HepG2 (cell line): Measurements from ENCODE around the gene KLHL35. TPM values are rescaled to one million over a fixed set of nuclear protein-coding genes. Genes with fewer than 3 reads are reported as not detected.
A peak's percentile ranks its signal among the peaks of the same experiment; 100 is the strongest.

ENCODE experiments used
- ARID2 ChIP-seq: sonication (generic); formaldehyde crosslinking; IDR thresholded peaks from 2 replicates; pipeline ENCODE4 v1.8.1; 2022; ENCODE audit warnings: mild to moderate bottlenecking, missing genetic modification reagents, borderline replicate concordance
- CCDC6 ChIP-seq: sonication (generic); formaldehyde crosslinking; IDR thresholded peaks from 2 replicates; pipeline ENCODE4 v1.8.1; 2022; ENCODE audit warnings: mild to moderate bottlenecking, missing genetic modification reagents, moderate library complexity
- HNF4A ChIP-seq: sonication (generic); formaldehyde crosslinking; IDR thresholded peaks from 2 replicates; pipeline ENCODE4 v1.4.0; 2020; ENCODE audit warnings: missing genetic modification reagents
- KDM5B ChIP-seq: sonication (generic); formaldehyde crosslinking; IDR thresholded peaks from 2 replicates; pipeline ENCODE4 v1.4.0; 2020; ENCODE audit warnings: missing genetic modification reagents, mild to moderate bottlenecking, borderline replicate concordance
- MED1 ChIP-seq: sonication (generic); formaldehyde crosslinking; IDR thresholded peaks from 2 replicates; pipeline ENCODE4 v1.4.0; 2020; ENCODE audit warnings: missing genetic modification reagents
- NCOA2 ChIP-seq: sonication (generic); formaldehyde crosslinking; IDR thresholded peaks from 2 replicates; pipeline ENCODE4 v1.8.0; 2022; ENCODE audit warnings: inconsistent platforms
- TBX2 ChIP-seq: sonication (generic); formaldehyde crosslinking; IDR thresholded peaks from 2 replicates; pipeline ENCODE4 v1.5.0; 2020; ENCODE audit warnings: missing genetic modification reagents, mild to moderate bottlenecking, borderline replicate concordance
- TRIM24 ChIP-seq: sonication (generic); formaldehyde crosslinking; IDR thresholded peaks from 2 replicates; pipeline ENCODE4 v1.8.0; 2022; ENCODE audit warnings: mild to moderate bottlenecking, missing genetic modification reagents
- ZFP90 ChIP-seq: sonication (generic); formaldehyde crosslinking; IDR thresholded peaks from 2 replicates; pipeline ENCODE4 v1.8.0; 2022; ENCODE audit warnings: missing genetic modification reagents, mild to moderate bottlenecking, inconsistent platforms, borderline replicate concordance
- ZNF749 ChIP-seq: sonication (generic); formaldehyde crosslinking; IDR thresholded peaks from 2 replicates; pipeline ENCODE4 v1.8.0; 2022; ENCODE audit warnings: mild to moderate bottlenecking, missing genetic modification reagents, moderate library complexity, borderline replicate concordance
- polyA plus RNA-seq, 8 experiments: library from polyadenylated mRNA; depleted of rRNA in 3 of 8; stranded (reverse) in 7 of 8; unstranded in 1 of 8; fragments of >200 nt; fragmentation: Illumina TruSeq in 4 of 8; extraction: Trizol in 4 of 8; gene quantifications; 2 replicates each; pipeline versions ENCODE4 v1.2.1 to v1.2.3, GENCODE V29; 2011 to 2016; ENCODE audit warnings: low read depth in 4 of 8, missing spikeins in 1 of 8, mixed read lengths in 1 of 8; ENCODE audit not compliant: insufficient read depth in 1 of 8
- total RNA-seq, 5 experiments: library from RNA; depleted of rRNA; stranded (reverse); fragments of >200 nt; fragmentation: Illumina TruSeq; extraction: Trizol; gene quantifications; 2 replicates each; pipeline ENCODE4 v1.2.3, GENCODE V29; 2016; ENCODE audit warnings: low read depth in 1 of 5
- TF ChIP-seq, protein P1 (sequence below): sonication (generic); formaldehyde crosslinking; IDR thresholded peaks from 2 replicates; pipeline ENCODE4 v1.4.0; 2020; ENCODE audit warnings: missing genetic modification reagents
- TF ChIP-seq, protein P2 (sequence below): fragments of 450-650 bp; IDR thresholded peaks from 2 replicates; pipeline ENCODE4 v1.6.1; 2016
- TF ChIP-seq, protein P3 (sequence below): sonication (generic); formaldehyde crosslinking; IDR thresholded peaks from 2 replicates; pipeline ENCODE4 v1.4.0; 2020; ENCODE audit warnings: missing genetic modification reagents
- TF ChIP-seq, protein P4 (sequence below): sonication (generic); formaldehyde crosslinking; IDR thresholded peaks from 2 replicates; pipeline ENCODE4 v1.4.0; 2020; ENCODE audit warnings: missing genetic modification reagents, mild to moderate bottlenecking, borderline replicate concordance

KLHL35 gene
- total and polyA plus RNA-seq, 2 of the 13 experiments (the other 11 are each of a cell fraction or from before 2014, with no cell fraction given) = not detected

DNA sequence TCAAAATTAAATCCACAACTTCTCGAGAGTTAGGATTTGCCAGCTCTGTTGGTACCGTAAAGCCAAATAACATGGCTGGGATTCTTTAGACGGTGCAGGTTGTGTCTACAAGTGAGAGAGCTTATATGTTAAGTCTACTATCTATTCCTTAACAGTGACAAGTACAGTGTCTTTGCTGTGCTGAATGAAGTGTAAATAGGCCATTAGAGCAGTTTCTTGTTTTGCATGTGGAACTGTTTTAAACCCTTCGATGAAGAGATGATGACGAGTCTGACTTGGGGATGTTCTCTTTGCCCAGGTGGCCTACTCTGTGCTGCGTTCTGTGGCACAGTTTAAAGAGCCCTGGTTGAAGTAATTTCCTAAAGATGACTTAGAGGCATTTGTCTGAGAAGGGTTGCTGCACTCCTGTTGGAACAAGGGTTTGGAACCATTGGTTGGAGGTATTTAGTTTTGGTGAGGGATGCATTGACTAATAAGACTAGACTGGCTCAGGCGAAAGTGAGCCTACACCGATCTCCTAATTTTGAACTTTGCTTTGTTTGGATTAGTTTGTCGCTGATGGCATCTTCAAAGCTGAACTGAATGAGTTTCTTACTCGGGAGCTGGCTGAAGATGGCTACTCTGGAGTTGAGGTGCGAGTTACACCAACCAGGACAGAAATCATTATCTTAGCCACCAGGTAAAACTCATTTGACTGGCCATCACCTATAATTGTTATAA is 32.7 kb downstream of the KLHL35 start (continued):
- TF ChIP-seq ZNF749 (CRISPR knock-in tag) = no peak
- TF ChIP-seq, protein P1, sequence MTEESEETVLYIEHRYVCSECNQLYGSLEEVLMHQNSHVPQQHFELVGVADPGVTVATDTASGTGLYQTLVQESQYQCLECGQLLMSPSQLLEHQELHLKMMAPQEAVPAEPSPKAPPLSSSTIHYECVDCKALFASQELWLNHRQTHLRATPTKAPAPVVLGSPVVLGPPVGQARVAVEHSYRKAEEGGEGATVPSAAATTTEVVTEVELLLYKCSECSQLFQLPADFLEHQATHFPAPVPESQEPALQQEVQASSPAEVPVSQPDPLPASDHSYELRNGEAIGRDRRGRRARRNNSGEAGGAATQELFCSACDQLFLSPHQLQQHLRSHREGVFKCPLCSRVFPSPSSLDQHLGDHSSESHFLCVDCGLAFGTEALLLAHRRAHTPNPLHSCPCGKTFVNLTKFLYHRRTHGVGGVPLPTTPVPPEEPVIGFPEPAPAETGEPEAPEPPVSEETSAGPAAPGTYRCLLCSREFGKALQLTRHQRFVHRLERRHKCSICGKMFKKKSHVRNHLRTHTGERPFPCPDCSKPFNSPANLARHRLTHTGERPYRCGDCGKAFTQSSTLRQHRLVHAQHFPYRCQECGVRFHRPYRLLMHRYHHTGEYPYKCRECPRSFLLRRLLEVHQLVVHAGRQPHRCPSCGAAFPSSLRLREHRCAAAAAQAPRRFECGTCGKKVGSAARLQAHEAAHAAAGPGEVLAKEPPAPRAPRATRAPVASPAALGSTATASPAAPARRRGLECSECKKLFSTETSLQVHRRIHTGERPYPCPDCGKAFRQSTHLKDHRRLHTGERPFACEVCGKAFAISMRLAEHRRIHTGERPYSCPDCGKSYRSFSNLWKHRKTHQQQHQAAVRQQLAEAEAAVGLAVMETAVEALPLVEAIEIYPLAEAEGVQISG (CRISPR knock-in tag) = no peak
- TF ChIP-seq HNF4A (CRISPR knock-in tag) = peak; percentile 29
- TF ChIP-seq, protein P2, sequence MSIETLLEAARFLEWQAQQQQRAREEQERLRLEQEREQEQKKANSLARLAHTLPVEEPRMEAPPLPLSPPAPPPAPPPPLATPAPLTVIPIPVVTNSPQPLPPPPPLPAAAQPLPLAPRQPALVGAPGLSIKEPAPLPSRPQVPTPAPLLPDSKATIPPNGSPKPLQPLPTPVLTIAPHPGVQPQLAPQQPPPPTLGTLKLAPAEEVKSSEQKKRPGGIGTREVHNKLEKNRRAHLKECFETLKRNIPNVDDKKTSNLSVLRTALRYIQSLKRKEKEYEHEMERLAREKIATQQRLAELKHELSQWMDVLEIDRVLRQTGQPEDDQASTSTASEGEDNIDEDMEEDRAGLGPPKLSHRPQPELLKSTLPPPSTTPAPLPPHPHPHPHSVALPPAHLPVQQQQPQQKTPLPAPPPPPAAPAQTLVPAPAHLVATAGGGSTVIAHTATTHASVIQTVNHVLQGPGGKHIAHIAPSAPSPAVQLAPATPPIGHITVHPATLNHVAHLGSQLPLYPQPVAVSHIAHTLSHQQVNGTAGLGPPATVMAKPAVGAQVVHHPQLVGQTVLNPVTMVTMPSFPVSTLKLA = no peak
- TF ChIP-seq CCDC6 (CRISPR knock-in tag) = no peak
- no peak for TF ChIP-seq KDM5B
- peak; percentile 41; the same call in 1 of the 2 replicates for TF ChIP-seq MED1 (CRISPR knock-in tag)
- TF ChIP-seq ZFP90 (CRISPR knock-in tag) = no peak
- TF ChIP-seq, protein P3, sequence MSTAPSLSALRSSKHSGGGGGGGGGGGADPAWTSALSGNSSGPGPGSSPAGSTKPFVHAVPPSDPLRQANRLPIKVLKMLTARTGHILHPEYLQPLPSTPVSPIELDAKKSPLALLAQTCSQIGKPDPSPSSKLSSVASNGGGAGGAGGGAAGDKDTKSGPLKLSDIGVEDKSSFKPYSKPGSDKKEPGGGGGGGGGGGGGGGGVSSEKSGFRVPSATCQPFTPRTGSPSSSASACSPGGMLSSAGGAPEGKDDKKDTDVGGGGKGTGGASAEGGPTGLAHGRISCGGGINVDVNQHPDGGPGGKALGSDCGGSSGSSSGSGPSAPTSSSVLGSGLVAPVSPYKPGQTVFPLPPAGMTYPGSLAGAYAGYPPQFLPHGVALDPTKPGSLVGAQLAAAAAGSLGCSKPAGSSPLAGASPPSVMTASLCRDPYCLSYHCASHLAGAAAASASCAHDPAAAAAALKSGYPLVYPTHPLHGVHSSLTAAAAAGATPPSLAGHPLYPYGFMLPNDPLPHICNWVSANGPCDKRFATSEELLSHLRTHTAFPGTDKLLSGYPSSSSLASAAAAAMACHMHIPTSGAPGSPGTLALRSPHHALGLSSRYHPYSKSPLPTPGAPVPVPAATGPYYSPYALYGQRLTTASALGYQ (CRISPR knock-in tag) = no peak
- TF ChIP-seq NCOA2 (CRISPR knock-in tag) = no peak
- TF ChIP-seq TRIM24 (CRISPR knock-in tag) = no peak
- 0 out of 2 replicates have a peak, but pooled peaks have one; percentile 49 for TF ChIP-seq TBX2 (CRISPR knock-in tag)
- TF ChIP-seq, protein P4, sequence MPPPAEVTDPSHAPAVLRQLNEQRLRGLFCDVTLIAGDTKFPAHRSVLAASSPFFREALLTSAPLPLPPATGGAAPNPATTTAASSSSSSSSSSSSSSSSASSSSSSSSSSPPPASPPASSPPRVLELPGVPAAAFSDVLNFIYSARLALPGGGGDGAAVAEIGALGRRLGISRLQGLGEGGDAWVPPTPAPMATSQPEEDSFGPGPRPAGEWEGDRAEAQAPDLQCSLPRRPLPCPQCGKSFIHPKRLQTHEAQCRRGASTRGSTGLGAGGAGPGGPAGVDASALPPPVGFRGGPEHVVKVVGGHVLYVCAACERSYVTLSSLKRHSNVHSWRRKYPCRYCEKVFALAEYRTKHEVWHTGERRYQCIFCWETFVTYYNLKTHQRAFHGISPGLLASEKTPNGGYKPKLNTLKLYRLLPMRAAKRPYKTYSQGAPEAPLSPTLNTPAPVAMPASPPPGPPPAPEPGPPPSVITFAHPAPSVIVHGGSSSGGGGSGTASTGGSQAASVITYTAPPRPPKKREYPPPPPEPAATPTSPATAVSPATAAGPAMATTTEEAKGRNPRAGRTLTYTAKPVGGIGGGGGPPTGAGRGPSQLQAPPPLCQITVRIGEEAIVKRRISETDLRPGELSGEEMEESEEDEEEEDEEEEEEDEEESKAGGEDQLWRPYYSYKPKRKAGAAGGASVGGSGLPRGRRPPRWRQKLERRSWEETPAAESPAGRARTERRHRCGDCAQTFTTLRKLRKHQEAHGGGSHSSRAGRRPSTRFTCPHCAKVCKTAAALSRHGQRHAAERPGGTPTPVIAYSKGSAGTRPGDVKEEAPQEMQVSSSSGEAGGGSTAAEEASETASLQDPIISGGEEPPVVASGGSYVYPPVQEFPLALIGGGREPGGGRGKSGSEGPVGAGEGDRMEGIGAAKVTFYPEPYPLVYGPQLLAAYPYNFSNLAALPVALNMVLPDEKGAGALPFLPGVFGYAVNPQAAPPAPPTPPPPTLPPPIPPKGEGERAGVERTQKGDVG (CRISPR knock-in tag) = no peak
- TF ChIP-seq ARID2 (CRISPR knock-in tag) = no peak
